Measurements from ENCODE around the gene TJP1. TPM values are rescaled to one million over a fixed set of nuclear protein-coding genes. Genes with fewer than 3 reads are reported as not detected.
"Not testable (repeated sequence)": the region's sequence is repeated elsewhere in the genome, so short reads cannot be mapped to it uniquely, and the experiment has no call there.

TJP1 gene
- total and polyA plus RNA-seq, 2 experiments from 2014 or later: 39.2 to 51.2 TPM

DNA sequence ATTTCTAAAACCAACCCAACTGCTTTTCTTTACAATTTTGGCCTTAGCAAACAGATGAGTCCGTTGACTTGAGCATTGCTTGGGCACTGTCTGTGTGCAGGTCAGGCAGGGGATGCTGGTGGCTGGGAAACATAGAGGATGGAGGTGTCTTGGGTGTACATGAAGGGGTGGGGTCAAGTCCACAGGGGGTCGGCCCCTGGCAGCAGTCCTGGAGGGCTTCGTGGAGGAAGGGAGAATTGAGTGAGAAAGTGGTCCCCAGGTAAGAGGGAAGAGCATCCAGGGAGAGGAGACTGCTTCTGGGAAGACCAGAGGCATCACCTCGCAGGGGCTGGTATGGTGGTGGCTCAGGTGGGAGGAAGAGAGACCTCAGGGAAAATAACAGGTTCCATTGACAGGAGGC is 144.8 kb downstream of the TJP1 start:
- no peaks in the 10 kb centered on the region for H3K9me3 ChIP-seq (ENCODE audit: low read depth)
- no peak overlapping the region for H3K27ac ChIP-seq
- no peak overlapping the region for H3K4me3 ChIP-seq
- no peak for DNase-seq
- in situ Hi-C loops (cut with MboI): no loop called here
- no peaks in the 10 kb centered on the region for H3K9me2 ChIP-seq (ENCODE audit: insufficient read depth)
- no peak overlapping the region for H3K4me2 ChIP-seq (ENCODE audit: unreplicated experiment)
- TF ChIP-seq EZH2phosphoT487 (IDR thresholded peaks at IDR 0.05; ENCODE audit: insufficient read depth, low read depth) (no peak), EZH2 (IDR thresholded peaks at IDR 0.05; ENCODE audit: insufficient read depth, poor library complexity, severe bottlenecking) (no peak)
- WGBS, 2 experiments (ENCODE audit: low coverage in 1 of 2, low lambda C conversion rate in 2 of 2, missing lambda C conversion rate in 2 of 2): 71 to 82% methylated on average over 4 of the region's 4 CpGs
- H4K20me1 ChIP-seq (ENCODE audit: insufficient read depth): no peaks in the 10 kb centered on the region
- no peak overlapping the region for H2AFZ ChIP-seq
- H3K27me3 ChIP-seq (replicated peaks; ENCODE audit: insufficient read depth): no peaks in the 10 kb centered on the region
- no peaks in the 10 kb centered on the region for H3K79me2 ChIP-seq (ENCODE audit: insufficient read depth)
- H3K9ac ChIP-seq: no peak overlapping the region
- H3K4me1 ChIP-seq (ENCODE audit: insufficient read depth): peaks cover 9% of the 10 kb centered on the region; the same call in 1 of the 2 replicates
- 0 out of 2 replicates have a peak, but pooled peaks cover 11% of the 10 kb centered on the region for H3F3A ChIP-seq (ENCODE audit: insufficient read depth)
- no peaks in the 10 kb centered on the region for H3K36me3 ChIP-seq (ENCODE audit: low read depth)

DNA sequence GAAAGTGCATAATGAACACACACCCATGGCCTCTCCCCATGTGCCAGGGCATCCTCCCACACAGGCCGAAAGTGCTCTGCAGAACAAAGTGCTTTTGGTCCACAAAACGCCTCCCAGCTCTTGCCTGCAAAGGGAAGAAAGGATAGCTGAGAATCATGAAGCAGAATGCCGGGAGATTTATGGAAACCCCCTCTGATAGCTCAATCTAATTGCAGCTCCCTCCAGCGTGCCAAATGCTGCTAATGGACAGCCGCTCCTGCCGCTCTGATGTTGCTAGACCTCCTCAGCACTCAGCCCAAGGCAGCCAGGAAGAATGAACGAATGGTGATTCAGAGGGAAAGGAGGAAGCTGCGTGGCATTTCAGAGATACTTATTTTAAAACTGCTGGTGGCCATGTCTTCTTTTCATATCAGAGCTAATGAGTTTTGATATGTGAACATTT is 145.3 kb downstream of the TJP1 start:
- H3K36me3 ChIP-seq (ENCODE audit: low read depth): no peaks in the 10 kb centered on the region
- no peak overlapping the region for H2AFZ ChIP-seq
- H3F3A ChIP-seq (ENCODE audit: insufficient read depth): peaks cover 15% of the 10 kb centered on the region; the same call in 1 of the 2 replicates
- no peak overlapping the region for H3K4me2 ChIP-seq (ENCODE audit: unreplicated experiment)
- no peaks in the 10 kb centered on the region for H4K20me1 ChIP-seq (ENCODE audit: insufficient read depth)
- TF ChIP-seq EZH2phosphoT487 (IDR thresholded peaks at IDR 0.05; ENCODE audit: insufficient read depth, low read depth): no peak
- TF ChIP-seq EZH2 (IDR thresholded peaks at IDR 0.05; ENCODE audit: insufficient read depth, poor library complexity, severe bottlenecking): no peak
- H3K79me2 ChIP-seq (ENCODE audit: insufficient read depth): no peaks in the 10 kb centered on the region
- no peaks in the 10 kb centered on the region for H3K9me2 ChIP-seq (ENCODE audit: insufficient read depth)
- peak; percentile 49 for DNase-seq
- no peak overlapping the region for H3K9ac ChIP-seq
- H3K9me3 ChIP-seq (ENCODE audit: low read depth): no peaks in the 10 kb centered on the region
- in situ Hi-C loops (cut with MboI): no loop called here
- H3K4me1 ChIP-seq (ENCODE audit: insufficient read depth): peaks cover 9% of the 10 kb centered on the region; the same call in 1 of the 2 replicates
- H3K4me3 ChIP-seq: no peak overlapping the region
- 59 to 67% methylated on average over 8 of the region's 8 CpGs for WGBS, 2 experiments (ENCODE audit: low coverage in 1 of 2, low lambda C conversion rate in 2 of 2, missing lambda C conversion rate in 2 of 2)
- H3K27me3 ChIP-seq (replicated peaks; ENCODE audit: insufficient read depth): no peaks in the 10 kb centered on the region
- no peak overlapping the region for H3K27ac ChIP-seq

- H3K9me3 ChIP-seq (ENCODE audit: low read depth); H3K27ac ChIP-seq; in situ Hi-C loops (cut with MboI); H3K36me3 ChIP-seq (ENCODE audit: low read depth); H4K20me1 ChIP-seq (ENCODE audit: insufficient read depth); H3K9ac ChIP-seq; H3K4me2 ChIP-seq (ENCODE audit: unreplicated experiment); H3K4me3 ChIP-seq; H3K79me2 ChIP-seq (ENCODE audit: insufficient read depth); H3K9me2 ChIP-seq (ENCODE audit: insufficient read depth); H3K27me3 ChIP-seq (replicated peaks; ENCODE audit: insufficient read depth); H2AFZ ChIP-seq: not testable (repeated sequence)
- H3K4me1 ChIP-seq (ENCODE audit: insufficient read depth): peaks cover 14% of the 10 kb centered on the region; the same call in 1 of the 2 replicates
- 83% methylated on average over 13 of the region's 13 CpGs for WGBS, 2 experiments (ENCODE audit: low coverage in 1 of 2, low lambda C conversion rate in 2 of 2, missing lambda C conversion rate in 2 of 2)
- peaks cover 20% of the 10 kb centered on the region for H3F3A ChIP-seq (ENCODE audit: insufficient read depth)
- peak; percentile 67 for DNase-seq
These were observed 145.8 kb downstream of the TJP1 start for GRCh38 chr15:29676374-29676960.

DNA sequence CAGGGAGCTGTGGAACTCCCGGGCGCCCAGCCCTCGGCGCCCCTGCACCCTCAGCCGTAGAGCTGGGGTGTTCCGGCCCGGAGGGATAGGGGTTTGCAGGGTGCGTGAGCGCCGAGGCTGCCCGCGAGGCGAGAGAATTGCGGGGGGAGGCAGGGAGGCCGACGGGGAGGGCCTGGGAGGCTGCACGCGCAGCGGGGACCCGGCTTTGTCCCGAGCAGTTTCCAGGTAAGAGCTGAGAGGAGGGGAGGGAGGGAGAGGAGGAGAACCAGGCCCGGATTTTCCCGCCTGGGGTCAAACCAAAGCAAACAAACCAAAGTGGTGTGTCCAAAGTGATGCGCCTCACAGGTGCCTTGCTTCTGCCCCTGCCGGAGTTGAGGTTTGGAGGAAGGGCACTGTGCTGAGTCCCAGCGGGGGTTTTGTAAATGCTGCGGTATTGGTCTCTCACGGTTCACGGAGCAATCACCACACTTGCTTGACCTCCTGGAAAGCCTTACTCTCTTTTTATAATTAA is 146.4 kb downstream of the TJP1 start:
- Histone ChIP-seq H3K4me1 (ENCODE audit: insufficient read depth) (peaks cover 21% of the 10 kb centered on the region), H3K4me2 (ENCODE audit: unreplicated experiment) (no peak overlapping the region), H3K4me3 (no peak overlapping the region), H3K9me3 (ENCODE audit: low read depth) (no peaks in the 10 kb centered on the region), H3K27ac (no peak overlapping the region), H2AFZ (peak overlapping the region; percentile 88; the same call in 1 of the 2 replicates), H3K9ac (no peak overlapping the region), H3F3A (ENCODE audit: insufficient read depth) (peaks cover 27% of the 10 kb centered on the region), H4K20me1 (ENCODE audit: insufficient read depth) (no peaks in the 10 kb centered on the region), H3K79me2 (ENCODE audit: insufficient read depth) (no peaks in the 10 kb centered on the region), H3K27me3 (replicated peaks; ENCODE audit: insufficient read depth) (no peaks in the 10 kb centered on the region), H3K9me2 (ENCODE audit: insufficient read depth) (no peaks in the 10 kb centered on the region), H3K36me3 (ENCODE audit: low read depth) (no peaks in the 10 kb centered on the region)
- no peak for TF ChIP-seq EZH2phosphoT487 (IDR thresholded peaks at IDR 0.05; ENCODE audit: insufficient read depth, low read depth)
- no peak for TF ChIP-seq EZH2 (IDR thresholded peaks at IDR 0.05; ENCODE audit: insufficient read depth, poor library complexity, severe bottlenecking)
- WGBS, 2 experiments (ENCODE audit: low coverage in 1 of 2, low lambda C conversion rate in 2 of 2, missing lambda C conversion rate in 2 of 2): 38 to 40% methylated on average over 22 to 29 of the region's 29 CpGs
- in situ Hi-C loops (cut with MboI): no loop called here
- no peak for DNase-seq

Measured in GM23248 (cell line).